SU-DHL-6 (cell line): ENCODE data around the gene SMARCAL1.

Experiments
- EZH2phosphoT487 ChIP-seq: fragments of 200-600 bp; sonication (generic), shearing (Covaris generic); conservative IDR thresholded peaks from 2 replicates; pipeline ENCODE4 v1.6.1; 2018; ENCODE audit warnings: mild to moderate bottlenecking, antibody characterized with exemption, low read length, moderate library complexity, mixed read lengths
- TF ChIP-seq, protein P1 (sequence below): fragments of 200-600 bp; sonication (generic); IDR thresholded peaks from one replicate; pipeline ENCODE4 v1.5.1; 2017; ENCODE audit warnings: antibody characterized with exemption, mild to moderate bottlenecking, low read length, moderate library complexity; ENCODE audit not compliant: insufficient read depth, poor library complexity, severe bottlenecking

DNA sequence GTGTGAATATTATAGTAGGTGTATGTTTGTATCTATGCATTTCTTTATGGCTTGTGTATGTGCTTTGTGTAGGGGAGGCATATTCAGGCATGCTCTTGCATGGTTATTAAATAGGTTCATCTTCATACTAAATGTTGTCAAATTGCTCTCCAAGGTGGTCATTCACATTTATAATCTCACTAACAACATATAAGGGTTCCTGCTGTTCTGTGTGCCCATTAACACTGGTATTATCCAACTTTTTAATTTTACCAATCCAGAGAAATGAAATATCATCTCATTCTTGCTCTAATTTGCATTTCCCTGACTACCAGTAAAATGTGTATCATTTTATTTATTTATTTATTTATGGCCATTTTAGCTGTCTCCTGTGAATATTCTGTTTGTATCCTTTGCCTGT, 57.4 kb downstream of the SMARCAL1 start:
- TF ChIP-seq, protein P1, sequence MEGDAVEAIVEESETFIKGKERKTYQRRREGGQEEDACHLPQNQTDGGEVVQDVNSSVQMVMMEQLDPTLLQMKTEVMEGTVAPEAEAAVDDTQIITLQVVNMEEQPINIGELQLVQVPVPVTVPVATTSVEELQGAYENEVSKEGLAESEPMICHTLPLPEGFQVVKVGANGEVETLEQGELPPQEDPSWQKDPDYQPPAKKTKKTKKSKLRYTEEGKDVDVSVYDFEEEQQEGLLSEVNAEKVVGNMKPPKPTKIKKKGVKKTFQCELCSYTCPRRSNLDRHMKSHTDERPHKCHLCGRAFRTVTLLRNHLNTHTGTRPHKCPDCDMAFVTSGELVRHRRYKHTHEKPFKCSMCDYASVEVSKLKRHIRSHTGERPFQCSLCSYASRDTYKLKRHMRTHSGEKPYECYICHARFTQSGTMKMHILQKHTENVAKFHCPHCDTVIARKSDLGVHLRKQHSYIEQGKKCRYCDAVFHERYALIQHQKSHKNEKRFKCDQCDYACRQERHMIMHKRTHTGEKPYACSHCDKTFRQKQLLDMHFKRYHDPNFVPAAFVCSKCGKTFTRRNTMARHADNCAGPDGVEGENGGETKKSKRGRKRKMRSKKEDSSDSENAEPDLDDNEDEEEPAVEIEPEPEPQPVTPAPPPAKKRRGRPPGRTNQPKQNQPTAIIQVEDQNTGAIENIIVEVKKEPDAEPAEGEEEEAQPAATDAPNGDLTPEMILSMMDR: no peak
- no peak for TF ChIP-seq EZH2phosphoT487
